GM12878 (cell line): Measurements from ENCODE around the gene TNKS2. TPM values are rescaled to one million over a fixed set of nuclear protein-coding genes. Genes with fewer than 3 reads are reported as not detected.

Source experiments
- ASH2L ChIP-seq: fragments of 300-600, 200-600 bp; sonication (generic); IDR thresholded peaks from 2 replicates; pipeline ENCODE4 v1.6.1; 2017; ENCODE audit warnings: low read depth, mild to moderate bottlenecking, borderline replicate concordance
- ATF7 ChIP-seq: fragments of 450-650 bp; IDR thresholded peaks from 2 replicates; pipeline ENCODE4 v1.6.1; 2016; ENCODE audit warnings: low read depth, mild to moderate bottlenecking
- BRCA1 ChIP-seq: IDR thresholded peaks from 2 replicates; pipeline ENCODE4 v1.6.1; 2011; ENCODE audit warnings: low read depth, low read length, improper control_type of control experiment
- CBFB ChIP-seq: IDR thresholded peaks from 2 replicates; pipeline ENCODE4 v1.6.1; 2016; ENCODE audit warnings: antibody characterized with exemption, low read depth
- EED ChIP-seq: sonication (generic); IDR thresholded peaks from 2 replicates; pipeline ENCODE4 v1.6.1; 2016; ENCODE audit warnings: antibody characterized with exemption, low read depth
- KAT2A ChIP-seq: conservative IDR thresholded peaks from 2 replicates; pipeline ENCODE4 v1.6.1; 2011; ENCODE audit warnings: low read depth, low read length; ENCODE audit not compliant: control insufficient read depth
- LARP7 ChIP-seq: fragments of 450-650 bp; IDR thresholded peaks from 2 replicates; pipeline ENCODE4 v1.6.1; 2017; ENCODE audit warnings: mild to moderate bottlenecking
- MEF2A ChIP-seq: IDR thresholded peaks from 2 replicates; pipeline ENCODE4 v1.6.1; 2011; ENCODE audit warnings: low read depth, mild to moderate bottlenecking, low read length, moderate library complexity; ENCODE audit not compliant: insufficient read depth
- MXI1 ChIP-seq: fragments of 150-350 bp; IDR thresholded peaks from 2 replicates; pipeline ENCODE4 v1.6.1; 2011; ENCODE audit warnings: low read depth, mild to moderate bottlenecking, inconsistent platforms, low read length, improper control_type of control experiment
- NFXL1 ChIP-seq: fragments of 450-650 bp; IDR thresholded peaks from 2 replicates; pipeline ENCODE4 v1.6.1; 2017; ENCODE audit warnings: antibody characterized with exemption, mild to moderate bottlenecking, borderline replicate concordance
- SIN3A ChIP-seq: IDR thresholded peaks from 2 replicates; pipeline ENCODE4 v1.6.1; 2012; ENCODE audit warnings: low read depth, low read length, improper control_type of control experiment
- STAT3 ChIP-seq: IDR thresholded peaks from 2 replicates; pipeline ENCODE4 v1.6.1; 2011; ENCODE audit warnings: low read depth, low read length, improper control_type of control experiment
- polyA plus RNA-seq, 11 experiments: library from polyadenylated mRNA; depleted of rRNA in 4 of 11; unstranded in 6 of 11; stranded (reverse) in 5 of 11; fragments of >200 nt; fragmentation: Nextera tagmentation in 4 of 11; fragmentation: Illumina TruSeq in 1 of 11; extraction: Ambion mirVana in 4 of 11; extraction: Trizol in 1 of 11; gene quantifications; 1 replicate in 1 of 11; 2 replicates in 10 of 11; pipeline versions ENCODE4 v1.2.1 to v1.2.3, GENCODE V29; 2011 to 2016; ENCODE audit warnings: inconsistent platforms in 2 of 11, missing spikeins in 2 of 11, low read depth in 1 of 11
- total RNA-seq, 4 experiments: library from RNA; depleted of rRNA in 3 of 4; stranded (reverse); fragments of >200 nt in 3 of 4; fragmentation: Illumina TruSeq in 1 of 4; extraction: Trizol in 1 of 4; gene quantifications; 2 replicates each; pipeline versions ENCODE4 v1.2.1 to v1.2.3, GENCODE V29; 2013 to 2021
- TF ChIP-seq, protein P1 (sequence below): fragments of 450-650 bp; IDR thresholded peaks from 2 replicates; pipeline ENCODE4 v1.6.1; 2017; ENCODE audit warnings: mild to moderate bottlenecking, low read depth, inconsistent platforms; ENCODE audit not compliant: poor library complexity, severe bottlenecking
- TF ChIP-seq, protein P2 (sequence below): fragments of 450-650 bp; IDR thresholded peaks from 2 replicates; pipeline ENCODE4 v1.6.1; 2017; ENCODE audit warnings: mild to moderate bottlenecking
- TF ChIP-seq, protein P3 (sequence below): fragments of 450-650 bp; formaldehyde crosslinking; IDR thresholded peaks from 2 replicates; pipeline ENCODE4 v1.4.0; 2020; ENCODE audit warnings: mild to moderate bottlenecking, moderate library complexity
- TF ChIP-seq, protein P4 (sequence below): IDR thresholded peaks from 2 replicates; pipeline ENCODE4 v1.6.1; 2012; ENCODE audit warnings: improper control_type of control experiment, low read depth, low read length; ENCODE audit not compliant: insufficient replicate concordance

Gene TNKS2
- total and polyA plus RNA-seq, 10 of the 15 experiments (the other 5 are each of a cell fraction or from before 2014, with no cell fraction given) = 2.9 to 24.2 (median 6.9) TPM

DNA sequence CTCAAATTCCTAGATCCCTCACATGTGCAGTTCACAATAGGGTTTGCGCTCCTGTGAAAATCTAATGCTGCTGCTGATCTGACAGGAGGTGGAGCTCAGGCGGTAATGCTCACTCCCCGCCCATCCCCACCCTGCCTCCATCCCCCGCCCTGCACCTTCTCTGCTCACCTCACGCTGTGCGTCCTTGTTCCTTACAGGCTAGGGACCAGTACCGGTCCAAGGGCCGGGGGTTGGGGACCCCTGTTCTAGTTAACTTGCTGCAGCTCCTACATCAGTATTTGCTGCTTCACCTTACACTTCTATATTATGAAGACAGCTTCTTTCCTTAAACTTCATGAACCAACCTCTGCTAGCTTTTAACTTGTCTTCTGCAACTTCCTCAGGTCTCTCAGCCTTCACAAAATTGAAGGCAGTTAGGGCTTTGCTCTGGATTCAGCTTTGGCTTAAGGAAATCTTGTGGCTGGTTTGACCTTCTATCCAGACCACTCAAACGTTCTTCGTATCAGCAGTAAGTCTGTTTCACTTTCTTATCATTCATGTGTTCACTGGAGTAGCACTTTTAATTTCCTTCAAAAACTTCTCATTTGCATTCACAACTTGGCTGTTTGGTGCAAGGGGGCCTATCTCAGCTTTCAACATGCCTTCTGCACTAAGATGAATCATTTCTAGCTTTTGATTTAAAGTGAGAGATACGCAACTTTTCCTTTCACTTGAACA is 1.7 kb upstream of the TNKS2 start (continued):
- peak; percentile 40; the same call in 1 of the 2 replicates for TF ChIP-seq ATF7
- TF ChIP-seq LARP7 = no peak
- no peak for TF ChIP-seq BRCA1
- TF ChIP-seq, protein P1, sequence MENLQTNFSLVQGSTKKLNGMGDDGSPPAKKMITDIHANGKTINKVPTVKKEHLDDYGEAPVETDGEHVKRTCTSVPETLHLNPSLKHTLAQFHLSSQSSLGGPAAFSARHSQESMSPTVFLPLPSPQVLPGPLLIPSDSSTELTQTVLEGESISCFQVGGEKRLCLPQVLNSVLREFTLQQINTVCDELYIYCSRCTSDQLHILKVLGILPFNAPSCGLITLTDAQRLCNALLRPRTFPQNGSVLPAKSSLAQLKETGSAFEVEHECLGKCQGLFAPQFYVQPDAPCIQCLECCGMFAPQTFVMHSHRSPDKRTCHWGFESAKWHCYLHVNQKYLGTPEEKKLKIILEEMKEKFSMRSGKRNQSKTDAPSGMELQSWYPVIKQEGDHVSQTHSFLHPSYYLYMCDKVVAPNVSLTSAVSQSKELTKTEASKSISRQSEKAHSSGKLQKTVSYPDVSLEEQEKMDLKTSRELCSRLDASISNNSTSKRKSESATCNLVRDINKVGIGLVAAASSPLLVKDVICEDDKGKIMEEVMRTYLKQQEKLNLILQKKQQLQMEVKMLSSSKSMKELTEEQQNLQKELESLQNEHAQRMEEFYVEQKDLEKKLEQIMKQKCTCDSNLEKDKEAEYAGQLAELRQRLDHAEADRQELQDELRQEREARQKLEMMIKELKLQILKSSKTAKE = peak; percentile 41
- no peak for TF ChIP-seq EED
- no peak for TF ChIP-seq ASH2L
- TF ChIP-seq CBFB = no peak
- TF ChIP-seq, protein P2, sequence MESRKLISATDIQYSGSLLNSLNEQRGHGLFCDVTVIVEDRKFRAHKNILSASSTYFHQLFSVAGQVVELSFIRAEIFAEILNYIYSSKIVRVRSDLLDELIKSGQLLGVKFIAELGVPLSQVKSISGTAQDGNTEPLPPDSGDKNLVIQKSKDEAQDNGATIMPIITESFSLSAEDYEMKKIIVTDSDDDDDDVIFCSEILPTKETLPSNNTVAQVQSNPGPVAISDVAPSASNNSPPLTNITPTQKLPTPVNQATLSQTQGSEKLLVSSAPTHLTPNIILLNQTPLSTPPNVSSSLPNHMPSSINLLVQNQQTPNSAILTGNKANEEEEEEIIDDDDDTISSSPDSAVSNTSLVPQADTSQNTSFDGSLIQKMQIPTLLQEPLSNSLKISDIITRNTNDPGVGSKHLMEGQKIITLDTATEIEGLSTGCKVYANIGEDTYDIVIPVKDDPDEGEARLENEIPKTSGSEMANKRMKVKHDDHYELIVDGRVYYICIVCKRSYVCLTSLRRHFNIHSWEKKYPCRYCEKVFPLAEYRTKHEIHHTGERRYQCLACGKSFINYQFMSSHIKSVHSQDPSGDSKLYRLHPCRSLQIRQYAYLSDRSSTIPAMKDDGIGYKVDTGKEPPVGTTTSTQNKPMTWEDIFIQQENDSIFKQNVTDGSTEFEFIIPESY = no peak
- TF ChIP-seq MXI1 = no peak
- TF ChIP-seq MEF2A = no peak
- TF ChIP-seq NFXL1 = no peak
- TF ChIP-seq, protein P3, sequence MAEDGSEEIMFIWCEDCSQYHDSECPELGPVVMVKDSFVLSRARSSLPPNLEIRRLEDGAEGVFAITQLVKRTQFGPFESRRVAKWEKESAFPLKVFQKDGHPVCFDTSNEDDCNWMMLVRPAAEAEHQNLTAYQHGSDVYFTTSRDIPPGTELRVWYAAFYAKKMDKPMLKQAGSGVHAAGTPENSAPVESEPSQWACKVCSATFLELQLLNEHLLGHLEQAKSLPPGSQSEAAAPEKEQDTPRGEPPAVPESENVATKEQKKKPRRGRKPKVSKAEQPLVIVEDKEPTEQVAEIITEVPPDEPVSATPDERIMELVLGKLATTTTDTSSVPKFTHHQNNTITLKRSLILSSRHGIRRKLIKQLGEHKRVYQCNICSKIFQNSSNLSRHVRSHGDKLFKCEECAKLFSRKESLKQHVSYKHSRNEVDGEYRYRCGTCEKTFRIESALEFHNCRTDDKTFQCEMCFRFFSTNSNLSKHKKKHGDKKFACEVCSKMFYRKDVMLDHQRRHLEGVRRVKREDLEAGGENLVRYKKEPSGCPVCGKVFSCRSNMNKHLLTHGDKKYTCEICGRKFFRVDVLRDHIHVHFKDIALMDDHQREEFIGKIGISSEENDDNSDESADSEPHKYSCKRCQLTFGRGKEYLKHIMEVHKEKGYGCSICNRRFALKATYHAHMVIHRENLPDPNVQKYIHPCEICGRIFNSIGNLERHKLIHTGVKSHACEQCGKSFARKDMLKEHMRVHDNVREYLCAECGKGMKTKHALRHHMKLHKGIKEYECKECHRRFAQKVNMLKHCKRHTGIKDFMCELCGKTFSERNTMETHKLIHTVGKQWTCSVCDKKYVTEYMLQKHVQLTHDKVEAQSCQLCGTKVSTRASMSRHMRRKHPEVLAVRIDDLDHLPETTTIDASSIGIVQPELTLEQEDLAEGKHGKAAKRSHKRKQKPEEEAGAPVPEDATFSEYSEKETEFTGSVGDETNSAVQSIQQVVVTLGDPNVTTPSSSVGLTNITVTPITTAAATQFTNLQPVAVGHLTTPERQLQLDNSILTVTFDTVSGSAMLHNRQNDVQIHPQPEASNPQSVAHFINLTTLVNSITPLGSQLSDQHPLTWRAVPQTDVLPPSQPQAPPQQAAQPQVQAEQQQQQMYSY = no peak
- TF ChIP-seq, protein P4, sequence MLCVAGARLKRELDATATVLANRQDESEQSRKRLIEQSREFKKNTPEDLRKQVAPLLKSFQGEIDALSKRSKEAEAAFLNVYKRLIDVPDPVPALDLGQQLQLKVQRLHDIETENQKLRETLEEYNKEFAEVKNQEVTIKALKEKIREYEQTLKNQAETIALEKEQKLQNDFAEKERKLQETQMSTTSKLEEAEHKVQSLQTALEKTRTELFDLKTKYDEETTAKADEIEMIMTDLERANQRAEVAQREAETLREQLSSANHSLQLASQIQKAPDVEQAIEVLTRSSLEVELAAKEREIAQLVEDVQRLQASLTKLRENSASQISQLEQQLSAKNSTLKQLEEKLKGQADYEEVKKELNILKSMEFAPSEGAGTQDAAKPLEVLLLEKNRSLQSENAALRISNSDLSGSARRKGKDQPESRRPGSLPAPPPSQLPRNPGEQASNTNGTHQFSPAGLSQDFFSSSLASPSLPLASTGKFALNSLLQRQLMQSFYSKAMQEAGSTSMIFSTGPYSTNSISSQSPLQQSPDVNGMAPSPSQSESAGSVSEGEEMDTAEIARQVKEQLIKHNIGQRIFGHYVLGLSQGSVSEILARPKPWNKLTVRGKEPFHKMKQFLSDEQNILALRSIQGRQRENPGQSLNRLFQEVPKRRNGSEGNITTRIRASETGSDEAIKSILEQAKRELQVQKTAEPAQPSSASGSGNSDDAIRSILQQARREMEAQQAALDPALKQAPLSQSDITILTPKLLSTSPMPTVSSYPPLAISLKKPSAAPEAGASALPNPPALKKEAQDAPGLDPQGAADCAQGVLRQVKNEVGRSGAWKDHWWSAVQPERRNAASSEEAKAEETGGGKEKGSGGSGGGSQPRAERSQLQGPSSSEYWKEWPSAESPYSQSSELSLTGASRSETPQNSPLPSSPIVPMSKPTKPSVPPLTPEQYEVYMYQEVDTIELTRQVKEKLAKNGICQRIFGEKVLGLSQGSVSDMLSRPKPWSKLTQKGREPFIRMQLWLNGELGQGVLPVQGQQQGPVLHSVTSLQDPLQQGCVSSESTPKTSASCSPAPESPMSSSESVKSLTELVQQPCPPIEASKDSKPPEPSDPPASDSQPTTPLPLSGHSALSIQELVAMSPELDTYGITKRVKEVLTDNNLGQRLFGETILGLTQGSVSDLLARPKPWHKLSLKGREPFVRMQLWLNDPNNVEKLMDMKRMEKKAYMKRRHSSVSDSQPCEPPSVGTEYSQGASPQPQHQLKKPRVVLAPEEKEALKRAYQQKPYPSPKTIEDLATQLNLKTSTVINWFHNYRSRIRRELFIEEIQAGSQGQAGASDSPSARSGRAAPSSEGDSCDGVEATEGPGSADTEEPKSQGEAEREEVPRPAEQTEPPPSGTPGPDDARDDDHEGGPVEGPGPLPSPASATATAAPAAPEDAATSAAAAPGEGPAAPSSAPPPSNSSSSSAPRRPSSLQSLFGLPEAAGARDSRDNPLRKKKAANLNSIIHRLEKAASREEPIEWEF = no peak
- TF ChIP-seq STAT3 = no peak
- TF ChIP-seq SIN3A = no peak
- TF ChIP-seq KAT2A = no peak
